ENCODE measurements around the gene MTREX.

MTREX gene

GRCh38 chr5:55459572-55459971 lies 151.8 kb downstream of the MTREX start:
- no peak for DNase-seq (ENCODE audit: extremely low read depth in 1 of 2, low read depth in 1 of 2)

GRCh38 chr5:55463613-55464012 lies 155.8 kb downstream of the MTREX start:
- DNase-seq (ENCODE audit: extremely low read depth in 1 of 2, low read depth in 1 of 2) = no peak

- no peak for DNase-seq (ENCODE audit: extremely low read depth in 1 of 2, low read depth in 1 of 2)
Measured at GRCh38 chr5:55467862-55468551, 160.2 kb downstream of the MTREX start.

- no peak for DNase-seq (ENCODE audit: extremely low read depth in 1 of 2, low read depth in 1 of 2)
Measured at GRCh38 chr5:55469839-55470238, 162.1 kb downstream of the MTREX start.

GRCh38 chr5:55470282-55470681 lies 162.5 kb downstream of the MTREX start:
- DNase-seq (ENCODE audit: extremely low read depth in 1 of 2, low read depth in 1 of 2) = no peak

- DNase-seq (ENCODE audit: extremely low read depth in 1 of 2, low read depth in 1 of 2) = no peak
Measured at GRCh38 chr5:55471468-55471867, 163.7 kb downstream of the MTREX start.

GRCh38 chr5:55472642-55473041 lies 164.9 kb downstream of the MTREX start:
- no peak for DNase-seq (ENCODE audit: extremely low read depth in 1 of 2, low read depth in 1 of 2)
